CD4-positive, alpha-beta T cell treated with Interleukin-4 for 1 hour (primary cell): ENCODE measurements around the gene LTBP1.

Source experiments
- DNase-seq, 2 donors: peaks; one replicate each; pipeline ENCODE4 v3.0.0-alpha.2; 2020 to 2022

The LTBP1 gene

DNA sequence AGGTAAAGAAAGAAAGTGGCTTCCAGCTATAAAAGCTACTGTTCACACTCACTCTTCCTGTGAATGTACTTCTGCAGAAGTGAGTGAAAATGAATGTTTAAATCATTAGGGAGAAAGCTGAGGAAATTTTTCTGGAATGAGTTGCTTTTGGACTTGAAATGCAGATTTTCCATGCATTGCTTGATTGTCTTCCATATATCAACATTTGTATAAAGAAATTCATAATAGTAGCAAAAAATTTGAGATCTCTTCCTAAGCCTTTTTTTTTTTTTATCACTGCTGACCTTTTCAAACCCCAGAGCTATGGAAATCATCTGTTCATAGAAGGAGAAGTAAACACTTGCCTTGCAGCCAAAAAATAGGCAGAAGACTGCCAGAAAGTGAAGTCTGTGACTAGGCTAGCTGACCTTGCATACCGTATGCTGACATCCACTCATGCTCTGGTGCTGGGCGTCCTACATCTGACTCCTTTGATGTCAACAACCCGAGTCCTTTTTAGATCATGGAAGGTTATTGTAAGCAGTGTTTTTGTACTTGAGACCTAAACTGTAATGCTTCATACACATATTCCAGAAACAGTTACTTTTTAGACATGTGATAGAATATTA, 375.2 kb downstream of the LTBP1 start:
- no peak for DNase-seq

DNA sequence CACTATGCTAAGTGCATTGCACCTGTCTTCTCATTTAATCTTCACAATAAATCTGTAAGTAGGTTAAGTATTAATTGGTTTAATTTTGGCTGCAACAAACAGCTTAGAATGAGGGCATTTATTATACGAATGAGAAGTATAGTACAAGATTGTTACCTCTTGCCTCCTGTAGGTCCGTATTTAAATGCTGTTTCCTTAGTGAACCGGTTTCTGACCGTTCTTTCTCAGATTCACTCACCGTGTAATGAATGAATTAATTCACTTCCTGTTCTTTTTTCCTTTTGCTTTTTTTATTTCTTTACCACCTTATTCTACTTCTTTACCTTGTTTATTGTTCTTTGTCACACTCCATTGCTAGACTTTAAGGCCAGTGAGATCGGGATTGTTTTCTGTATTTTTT, 375.9 kb downstream of the LTBP1 start:
- no peak for DNase-seq

DNA sequence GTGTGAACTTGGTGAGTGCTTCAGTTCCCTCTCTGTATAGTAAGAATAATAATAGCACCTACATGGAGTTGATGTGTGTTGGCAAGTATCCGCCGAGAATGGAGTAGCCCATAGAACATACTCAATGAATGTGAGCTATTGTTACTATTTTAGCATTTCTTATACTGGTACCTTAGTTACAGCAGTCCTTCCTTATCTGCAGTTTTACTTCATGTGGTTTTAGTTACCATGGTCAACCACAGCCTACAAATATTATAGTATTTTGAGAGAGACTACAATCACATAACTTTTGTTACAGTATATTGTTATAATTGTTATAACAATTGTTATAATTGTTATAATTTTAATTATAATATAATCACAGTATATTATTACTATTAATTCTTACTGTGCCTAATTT, 377.2 kb downstream of the LTBP1 start:
- DNase-seq: no peak

DNA sequence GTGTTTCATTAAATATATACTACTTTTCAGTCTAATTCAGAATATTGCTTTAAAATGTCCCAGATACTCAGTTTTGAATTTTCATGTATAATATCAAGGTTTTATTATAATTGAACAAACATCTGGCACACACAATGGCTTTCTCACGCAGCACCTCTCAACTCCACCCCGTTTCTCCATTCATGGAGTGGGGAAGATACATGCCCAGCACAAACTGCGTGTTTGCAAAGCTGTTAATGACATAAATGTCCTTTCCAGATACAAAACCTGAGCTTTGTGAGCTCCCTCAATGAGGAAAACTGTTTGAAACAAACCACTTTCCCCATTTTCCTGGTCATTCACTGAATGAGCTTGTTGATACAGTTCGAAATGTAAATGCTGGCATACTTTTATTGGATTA, 379.3 kb downstream of the LTBP1 start:
- no peak for DNase-seq

DNA sequence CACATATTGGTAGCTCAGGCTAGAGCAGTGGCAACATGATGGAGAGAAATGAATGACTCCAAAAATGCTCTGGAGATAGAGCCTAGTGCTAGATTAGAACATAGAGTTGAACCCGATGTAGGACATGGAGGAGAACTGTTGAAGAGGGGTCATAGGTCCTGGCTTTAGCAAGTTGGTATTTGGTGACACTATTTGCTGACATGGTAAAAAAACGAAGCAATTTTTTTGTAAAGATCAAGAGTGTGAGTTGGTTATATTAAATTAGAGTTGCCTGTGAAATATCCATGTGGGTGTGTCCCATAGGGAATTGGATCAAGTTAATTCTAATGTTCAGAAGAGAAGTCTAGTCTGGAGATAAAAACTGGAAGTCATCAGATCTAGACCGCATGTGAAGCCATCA, 386.7 kb downstream of the LTBP1 start:
- no peak for DNase-seq

DNA sequence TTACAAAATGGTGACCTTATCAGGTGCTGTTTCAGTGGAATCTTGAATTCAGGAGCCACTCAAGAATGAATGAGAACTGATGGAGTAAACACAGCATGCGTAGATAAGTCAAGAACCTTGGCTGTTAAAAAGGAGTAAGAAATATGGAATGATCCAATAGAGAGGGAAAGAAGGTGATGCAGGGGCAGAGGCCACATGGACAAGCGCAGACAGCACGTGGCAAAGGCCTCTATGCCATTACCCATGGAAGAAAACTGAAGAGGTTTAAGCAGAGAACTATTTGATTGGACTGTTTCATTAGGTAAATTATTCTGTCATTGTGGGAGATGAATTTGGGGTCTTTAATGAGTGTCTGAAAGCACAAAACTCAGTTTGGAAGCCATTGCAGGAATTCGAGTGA, 387.3 kb downstream of the LTBP1 start:
- no peak for DNase-seq

DNA sequence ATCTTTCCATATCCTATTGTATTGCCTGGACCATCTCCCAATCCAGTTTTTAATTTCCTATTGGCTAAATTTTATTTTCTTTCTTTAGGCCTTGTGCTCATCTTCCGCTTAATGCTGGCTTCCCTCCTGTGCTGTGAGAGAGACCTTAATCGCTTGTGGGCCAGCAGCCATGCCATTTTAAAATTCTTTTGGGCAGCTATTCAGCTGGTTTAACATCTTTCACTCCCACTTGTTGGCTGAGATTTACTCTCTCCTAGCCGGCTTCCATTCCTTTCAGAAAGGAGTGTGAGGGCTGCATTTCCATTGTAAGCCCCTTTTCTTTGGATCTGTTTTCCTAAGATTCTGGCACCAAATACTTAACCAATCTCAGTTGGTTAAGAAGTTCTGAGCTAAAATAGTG, 388.8 kb downstream of the LTBP1 start:
- no peak for DNase-seq

DNA sequence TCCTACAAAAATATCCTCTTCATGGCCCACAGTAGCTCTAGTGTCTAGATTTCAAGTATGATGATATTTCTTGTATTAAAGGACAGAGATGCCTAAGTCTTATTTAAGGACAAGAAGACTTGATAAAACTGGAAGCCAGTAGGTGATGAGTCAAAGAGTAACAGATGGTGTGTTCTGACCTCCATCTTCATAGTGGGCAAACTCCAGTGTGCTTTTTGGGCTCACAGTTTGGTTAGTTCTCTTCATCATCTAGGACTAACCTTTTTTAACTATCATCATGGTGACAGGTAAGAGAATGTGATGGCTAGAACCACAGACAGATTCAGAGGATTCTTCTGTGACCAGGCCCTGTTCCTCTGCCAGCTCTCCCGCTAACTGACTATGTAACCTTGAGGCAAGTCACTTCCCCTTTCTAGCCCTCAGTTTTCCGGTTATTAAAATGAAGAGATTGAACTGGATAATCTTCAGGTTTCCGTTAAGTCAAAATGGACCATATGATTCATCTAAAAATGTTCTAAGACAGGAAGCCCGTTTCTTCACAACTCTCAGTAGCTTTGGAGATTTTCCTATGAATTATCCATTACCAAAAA, 389.4 kb downstream of the LTBP1 start:
- no peak for DNase-seq

DNA sequence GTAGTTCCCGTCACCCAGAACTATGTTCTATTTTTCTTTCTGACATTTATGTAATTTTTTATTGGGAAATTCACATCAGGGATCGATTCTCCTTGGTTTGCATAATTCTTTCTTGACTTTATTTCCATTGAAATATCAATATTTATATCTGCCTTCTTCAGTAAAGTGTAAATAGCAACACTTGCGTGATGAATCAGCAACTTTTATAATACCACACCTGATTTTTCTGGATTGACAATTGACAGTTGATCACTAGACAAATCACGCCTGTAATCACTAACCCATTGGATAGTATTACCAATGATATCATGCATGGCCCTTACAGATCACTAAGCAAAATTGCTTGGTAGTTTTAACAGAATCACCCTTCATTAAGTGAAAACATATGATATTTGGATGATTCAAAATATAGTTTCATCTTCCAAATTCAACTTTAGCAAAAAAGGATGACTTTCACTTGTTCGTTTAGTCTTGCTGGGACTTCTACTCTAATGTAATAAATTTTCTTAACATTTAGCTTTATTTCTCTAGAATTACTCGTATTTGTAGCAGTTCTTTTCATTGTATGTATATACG, 390.7 kb downstream of the LTBP1 start:
- DNase-seq: no peak

DNA sequence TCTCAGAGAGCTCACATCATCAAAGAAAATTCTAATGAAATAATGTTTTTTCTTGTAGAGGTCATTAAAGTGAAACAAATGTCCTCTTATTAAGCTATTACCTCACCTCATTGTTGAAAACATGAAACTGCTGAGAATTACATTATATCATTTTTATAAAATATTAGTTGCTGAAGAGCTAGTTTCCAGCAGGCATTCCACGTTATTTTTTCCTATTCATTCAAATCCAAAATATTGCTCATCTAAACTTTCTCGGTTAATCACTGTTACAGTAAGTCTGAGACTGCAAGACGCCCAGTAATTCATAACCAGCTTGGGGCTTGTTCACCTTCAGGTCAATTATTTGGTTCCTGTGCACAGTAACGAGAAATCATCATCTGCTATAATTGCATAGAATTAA, 391.2 kb downstream of the LTBP1 start:
- DNase-seq: no peak

DNA sequence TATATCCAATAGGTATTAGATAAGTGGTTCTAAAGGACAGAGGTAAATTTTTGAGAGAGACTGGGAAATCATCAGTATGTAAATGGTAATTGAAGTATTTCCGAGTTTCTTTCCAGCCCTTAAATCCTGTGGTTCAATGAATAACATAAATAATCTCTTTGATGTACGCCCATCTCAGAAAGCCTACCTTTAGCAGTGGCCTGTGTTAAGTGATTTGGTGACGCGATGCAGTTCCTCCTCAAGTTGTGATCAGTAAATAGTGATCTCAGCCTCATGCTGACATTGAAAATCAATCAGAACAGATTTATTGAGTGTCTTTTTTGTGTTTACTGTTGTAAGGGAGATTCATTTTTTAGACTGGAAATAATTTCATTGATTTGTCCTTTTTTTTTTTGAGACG, 392.5 kb downstream of the LTBP1 start:
- no peak for DNase-seq

DNA sequence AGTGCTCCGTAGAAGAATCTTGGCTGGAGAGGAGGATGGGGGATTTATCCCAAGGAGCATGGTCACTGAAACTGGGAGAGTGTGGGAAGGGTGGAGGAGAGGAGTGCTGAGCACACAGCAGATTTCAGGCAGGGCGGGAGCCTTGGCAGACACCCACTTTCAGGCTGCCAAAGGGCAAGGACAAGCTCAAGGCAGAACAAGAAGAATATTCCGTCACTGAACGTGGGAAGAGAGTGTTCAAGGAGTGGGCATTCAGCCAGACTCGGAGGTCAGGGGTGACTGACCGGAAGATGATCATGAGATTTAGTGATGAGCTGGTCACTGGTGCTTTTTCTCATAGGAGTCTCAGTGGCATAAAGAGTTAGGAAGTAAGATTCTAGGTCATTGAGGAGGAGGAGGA, 393.5 kb downstream of the LTBP1 start:
- no peak for DNase-seq

DNA sequence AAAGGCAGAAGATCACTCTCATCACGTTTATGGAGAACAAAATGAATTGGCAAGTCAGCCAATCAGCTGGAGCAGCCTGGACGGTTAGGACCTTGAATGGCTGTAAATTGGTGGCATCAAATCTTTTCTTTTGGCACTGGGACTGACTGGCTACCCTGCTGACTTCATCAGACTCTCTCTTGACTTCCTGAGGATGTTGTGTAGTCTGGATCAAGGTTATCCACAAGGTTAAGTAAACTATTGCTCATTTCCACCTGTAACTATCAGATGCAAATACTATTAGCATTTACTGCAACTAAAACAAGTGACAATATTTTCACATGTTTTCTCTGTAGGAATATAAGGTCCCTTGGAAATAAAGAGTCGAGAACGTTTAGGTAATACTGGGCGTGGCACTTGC, 395.4 kb downstream of the LTBP1 start:
- no peak for DNase-seq

DNA sequence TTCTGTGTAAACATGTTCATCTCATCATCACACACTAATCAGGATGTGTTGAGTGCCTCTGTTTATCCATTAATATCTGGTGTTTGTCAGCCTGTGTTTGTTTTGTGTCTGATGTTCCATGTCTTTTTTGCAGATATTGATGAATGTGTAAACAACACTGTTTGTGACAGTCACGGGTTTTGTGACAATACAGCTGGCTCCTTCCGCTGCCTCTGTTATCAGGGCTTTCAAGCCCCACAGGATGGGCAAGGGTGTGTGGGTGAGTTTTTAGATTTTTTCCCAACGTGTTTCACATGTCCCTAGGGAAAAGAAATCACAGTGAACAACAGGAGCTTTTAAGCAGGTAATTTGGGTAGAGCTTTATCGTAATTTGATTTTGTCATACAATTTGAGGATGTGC, 396.0 kb downstream of the LTBP1 start:
- no peak for DNase-seq

DNA sequence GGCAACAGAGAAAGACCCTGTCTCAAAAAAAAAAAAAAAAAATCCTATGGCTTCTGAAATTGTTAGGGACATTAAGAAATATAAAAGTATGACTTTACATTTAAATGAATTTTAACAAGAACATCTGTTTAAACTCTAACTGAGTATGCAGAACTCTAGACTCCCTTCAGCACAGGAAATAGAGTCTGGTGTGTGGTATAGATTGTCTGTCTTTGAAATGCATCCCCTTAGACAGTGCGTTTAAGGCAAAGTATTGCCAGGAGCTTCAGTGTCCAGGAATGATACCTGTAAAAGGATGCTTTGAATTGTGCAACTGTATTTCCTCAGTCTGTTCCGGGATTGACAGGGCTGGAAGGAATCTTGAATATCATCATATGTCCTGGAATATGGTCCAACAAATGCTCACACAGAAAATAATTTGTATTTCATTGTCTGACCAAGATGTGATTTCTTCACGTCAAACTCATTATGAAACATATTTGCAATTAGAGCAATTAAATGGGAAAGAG, 396.7 kb downstream of the LTBP1 start:
- DNase-seq: no peak

DNA sequence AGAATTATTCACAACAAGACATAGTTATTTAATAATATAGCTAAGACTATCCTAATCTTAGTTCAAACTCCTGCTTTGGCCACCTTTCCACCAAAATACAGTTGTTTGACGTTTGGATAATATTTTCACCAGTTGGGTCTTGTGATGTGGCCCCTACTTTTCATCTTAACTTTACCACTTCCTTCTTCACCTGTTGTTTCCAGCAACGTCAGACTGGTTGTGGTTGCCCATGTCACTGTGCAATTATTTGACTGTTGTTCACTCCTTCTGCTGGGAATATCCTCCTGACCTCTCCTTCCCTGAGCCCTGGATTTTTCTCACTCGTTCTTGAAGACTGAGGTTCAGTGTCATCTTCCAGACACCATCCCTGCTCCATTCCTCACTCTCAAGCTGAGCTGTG, 397.5 kb downstream of the LTBP1 start:
- DNase-seq: no peak

DNA sequence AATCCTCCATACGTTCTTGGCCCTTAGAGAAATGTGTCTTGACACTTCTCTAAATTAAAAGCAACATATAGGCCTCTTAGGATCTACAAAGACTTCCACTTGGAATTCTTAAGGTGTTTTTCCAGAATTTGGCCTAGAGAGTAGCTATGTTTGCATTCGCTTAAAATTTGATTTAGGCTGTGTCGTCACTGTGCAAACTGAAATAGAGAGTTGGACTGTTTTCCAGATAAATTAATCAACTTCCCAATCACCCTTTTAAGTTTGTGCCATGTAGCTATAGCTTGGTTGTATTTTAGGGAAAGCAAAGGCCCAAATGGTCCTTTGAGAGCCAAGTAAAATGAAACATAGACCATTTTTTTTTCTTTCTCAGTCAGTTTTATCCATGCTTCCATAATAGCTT, 401.1 kb downstream of the LTBP1 start:
- DNase-seq: no peak

DNA sequence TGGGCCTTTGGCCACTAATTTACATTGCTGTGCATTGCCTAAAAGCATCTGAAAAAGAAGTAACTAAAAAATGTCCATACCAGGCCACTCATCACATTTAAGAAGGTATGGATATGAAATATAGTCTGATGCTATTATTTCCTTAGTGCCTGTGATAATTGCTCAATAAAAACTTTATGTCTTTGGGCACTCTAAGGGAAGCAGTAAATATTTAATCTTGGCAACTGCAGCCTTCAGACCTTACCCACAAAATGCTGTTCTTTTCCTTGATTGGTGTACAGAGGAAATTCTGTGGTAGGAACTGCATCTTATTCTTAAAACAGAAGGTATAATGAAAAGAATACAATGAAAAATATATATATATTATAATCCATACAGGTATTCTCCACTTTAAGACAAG, 403.9 kb downstream of the LTBP1 start:
- DNase-seq: no peak

DNA sequence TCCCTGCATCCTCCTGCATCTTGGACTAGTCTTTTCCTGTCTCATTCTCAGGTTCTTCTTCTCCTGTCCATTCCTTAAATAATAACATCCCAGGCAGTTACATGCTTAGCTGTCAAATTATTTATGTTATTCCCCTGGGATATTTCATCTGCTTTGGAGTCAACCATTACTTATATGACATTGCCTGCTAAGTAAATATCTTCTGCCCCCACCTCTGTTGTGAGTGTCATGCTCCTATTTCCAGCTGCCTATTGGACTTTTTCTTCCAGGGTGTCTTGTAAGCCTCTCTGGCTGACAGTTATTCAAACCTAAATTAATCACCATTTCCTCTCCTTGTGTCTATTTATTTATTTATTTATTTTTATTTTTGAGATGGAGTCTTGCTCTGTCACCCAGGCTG, 405.0 kb downstream of the LTBP1 start:
- no peak for DNase-seq

DNA sequence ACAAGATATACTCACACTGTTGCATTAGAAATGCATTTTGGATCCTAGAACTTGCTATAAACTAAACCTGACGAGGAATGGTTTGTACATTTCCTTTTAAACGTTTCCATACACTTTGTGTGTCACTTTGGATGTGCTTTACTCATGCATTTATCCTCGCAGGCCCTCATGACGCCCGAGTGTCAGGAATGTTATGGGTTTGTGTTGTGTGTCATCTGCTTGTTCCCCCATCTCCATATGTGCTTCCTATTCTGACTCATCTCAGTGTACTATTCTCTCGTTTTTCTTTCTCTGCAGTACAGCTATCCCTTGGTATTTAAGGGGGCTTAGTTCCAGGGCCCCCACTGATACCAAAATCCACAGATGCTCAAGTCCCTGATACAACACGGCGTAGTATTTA, 408.2 kb downstream of the LTBP1 start:
- DNase-seq: no peak

DNA sequence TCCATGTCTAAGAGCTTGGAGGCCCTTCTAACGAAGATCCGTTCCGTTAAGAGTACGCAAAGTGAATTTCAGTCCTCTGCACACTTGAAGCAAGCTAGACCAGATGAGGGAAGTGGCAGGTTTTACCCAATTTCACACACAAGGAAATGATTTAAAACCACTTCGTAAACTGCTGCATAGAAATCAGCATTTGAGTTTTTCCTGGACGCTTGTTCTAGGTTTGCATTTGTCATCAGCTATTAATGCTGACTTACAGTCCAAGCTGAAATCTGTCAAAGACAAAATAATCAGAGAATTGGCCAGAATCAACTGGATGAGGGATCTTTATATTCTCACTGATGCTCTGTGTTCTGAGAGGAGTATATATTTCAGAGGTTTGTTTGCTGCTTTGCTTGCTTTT, 412.1 kb downstream of the LTBP1 start:
- no peak for DNase-seq

DNA sequence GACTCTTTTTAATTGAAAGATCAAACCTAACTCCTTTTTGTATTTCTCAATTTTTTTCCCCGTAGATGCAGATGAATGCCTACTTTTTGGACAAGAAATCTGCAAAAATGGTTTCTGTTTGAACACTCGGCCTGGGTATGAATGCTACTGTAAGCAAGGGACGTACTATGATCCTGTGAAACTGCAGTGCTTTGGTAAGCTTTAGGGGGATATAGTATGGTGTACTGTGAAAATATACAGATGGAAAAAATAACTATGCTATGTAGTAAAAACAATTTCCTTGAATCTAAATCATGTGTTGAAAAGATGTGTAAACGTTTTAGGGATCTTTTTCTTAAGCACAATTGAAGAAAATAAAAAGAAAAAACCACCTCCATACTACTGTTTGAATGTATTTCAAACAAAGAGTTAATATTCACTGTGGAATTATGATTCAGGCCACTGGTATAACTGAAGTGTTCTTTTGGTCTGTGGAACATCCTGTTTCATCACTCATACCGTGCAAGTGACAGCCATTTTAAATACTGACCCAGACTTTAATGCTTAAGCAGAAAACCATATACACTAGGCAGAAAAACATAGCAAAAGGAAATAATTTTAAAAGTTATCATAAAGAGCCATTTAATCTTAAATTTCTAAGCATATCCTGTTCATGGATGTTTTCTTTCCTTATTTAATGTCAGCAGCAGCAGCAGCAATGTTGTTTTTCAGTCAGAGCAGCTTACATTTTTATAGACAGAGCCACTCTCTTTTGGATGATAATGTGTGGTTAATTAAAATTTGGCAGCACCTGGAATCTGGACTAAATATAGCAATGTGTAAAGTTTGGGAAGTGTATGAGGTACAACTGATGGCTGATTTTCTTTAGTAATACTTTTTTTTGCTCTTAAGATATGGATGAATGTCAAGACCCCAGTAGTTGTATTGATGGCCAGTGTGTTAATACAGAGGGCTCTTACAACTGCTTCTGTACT, 416.9 kb downstream of the LTBP1 start:
- DNase-seq: no peak

DNA sequence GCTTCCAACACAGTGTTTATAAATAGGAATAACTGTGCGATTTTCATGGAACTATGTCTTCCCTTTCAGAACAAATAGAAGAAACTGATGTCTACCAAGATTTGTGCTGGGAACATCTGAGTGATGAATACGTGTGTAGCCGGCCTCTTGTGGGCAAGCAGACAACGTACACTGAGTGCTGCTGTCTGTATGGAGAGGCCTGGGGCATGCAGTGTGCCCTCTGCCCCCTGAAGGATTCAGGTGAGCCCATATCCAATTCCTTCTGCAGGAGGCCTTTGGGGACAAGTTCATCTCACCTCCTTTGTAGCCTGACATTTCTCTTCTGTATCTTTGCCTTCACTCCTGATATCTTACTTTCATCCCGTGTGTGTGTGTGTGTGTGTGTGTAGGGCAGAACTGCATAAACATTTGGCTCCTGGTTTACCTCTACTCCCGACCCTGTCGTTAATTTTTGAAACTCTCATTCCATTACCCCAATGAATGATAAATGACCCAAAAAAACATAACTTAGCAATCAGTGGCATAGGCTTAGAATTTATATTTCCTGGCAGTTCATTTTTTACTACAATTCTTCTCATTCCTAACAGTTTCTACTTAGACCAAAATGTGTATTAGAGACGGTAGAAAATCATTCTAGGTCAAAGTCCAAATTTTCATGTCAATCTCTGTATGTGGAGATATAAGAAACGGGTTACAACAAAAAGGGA, 418.7 kb downstream of the LTBP1 start:
- DNase-seq: no peak
